GM12878 (cell line): ENCODE measurements around the gene NLRP2B. TPM values are rescaled to one million over a fixed set of nuclear protein-coding genes. Genes with fewer than 3 reads are reported as not detected.

Source experiments
- KAT2A ChIP-seq: conservative IDR thresholded peaks from 2 replicates; pipeline ENCODE4 v1.6.1; 2011; ENCODE audit warnings: low read depth, low read length; ENCODE audit not compliant: control insufficient read depth
- MTA3 ChIP-seq: IDR thresholded peaks from 2 replicates; pipeline ENCODE4 v1.6.1; 2012; ENCODE audit warnings: low read length, inconsistent platforms, borderline replicate concordance
- NFXL1 ChIP-seq: fragments of 450-650 bp; IDR thresholded peaks from 2 replicates; pipeline ENCODE4 v1.6.1; 2017; ENCODE audit warnings: antibody characterized with exemption, mild to moderate bottlenecking, borderline replicate concordance
- NFYB ChIP-seq: IDR thresholded peaks from 2 replicates; pipeline ENCODE4 v1.6.1; 2011; ENCODE audit warnings: low read depth, mild to moderate bottlenecking, low read length, improper control_type of control experiment, moderate library complexity; ENCODE audit not compliant: insufficient read depth
- NR2C2 ChIP-seq: IDR thresholded peaks from 2 replicates; pipeline ENCODE4 v1.6.1; 2011; ENCODE audit warnings: borderline replicate concordance, low read depth; ENCODE audit not compliant: control insufficient read depth, insufficient read length
- RAD51 ChIP-seq: fragments of 450-650 bp; IDR thresholded peaks from 2 replicates; pipeline ENCODE4 v1.6.1; 2016; ENCODE audit warnings: moderate library complexity, mild to moderate bottlenecking, inconsistent platforms
- SUPT20H ChIP-seq: IDR thresholded peaks from 2 replicates; pipeline ENCODE4 v1.6.1; 2011; ENCODE audit warnings: low read depth, mild to moderate bottlenecking, low read length, moderate library complexity, borderline replicate concordance; ENCODE audit not compliant: control insufficient read depth
- TBL1XR1 ChIP-seq: IDR thresholded peaks from 2 replicates; pipeline ENCODE4 v1.6.1; 2012; ENCODE audit warnings: low read depth, low read length, improper control_type of control experiment
- polyA plus RNA-seq, 11 experiments: library from polyadenylated mRNA; depleted of rRNA in 4 of 11; unstranded in 6 of 11; stranded (reverse) in 5 of 11; fragments of >200 nt; fragmentation: Nextera tagmentation in 4 of 11; fragmentation: Illumina TruSeq in 1 of 11; extraction: Ambion mirVana in 4 of 11; extraction: Trizol in 1 of 11; gene quantifications; 1 replicate in 1 of 11; 2 replicates in 10 of 11; pipeline versions ENCODE4 v1.2.1 to v1.2.3, GENCODE V29; 2011 to 2016; ENCODE audit warnings: inconsistent platforms in 2 of 11, missing spikeins in 2 of 11, low read depth in 1 of 11
- total RNA-seq, 4 experiments: library from RNA; depleted of rRNA in 3 of 4; stranded (reverse); fragments of >200 nt in 3 of 4; fragmentation: Illumina TruSeq in 1 of 4; extraction: Trizol in 1 of 4; gene quantifications; 2 replicates each; pipeline versions ENCODE4 v1.2.1 to v1.2.3, GENCODE V29; 2013 to 2021
- TF ChIP-seq, protein P1 (sequence below): fragments of 450-650 bp; IDR thresholded peaks from 2 replicates; pipeline ENCODE4 v1.6.1; 2017; ENCODE audit warnings: mild to moderate bottlenecking, moderate library complexity
- TF ChIP-seq, protein P2 (sequence below): IDR thresholded peaks from 2 replicates; pipeline ENCODE4 v1.6.1; 2012; ENCODE audit warnings: low read depth, low read length, improper control_type of control experiment
- TF ChIP-seq, protein P3 (sequence below): fragments of 450-650 bp; IDR thresholded peaks from 2 replicates; pipeline ENCODE4 v1.6.1; 2016; ENCODE audit warnings: mild to moderate bottlenecking
- TF ChIP-seq, protein P4 (sequence below): fragments of 450-650 bp; IDR thresholded peaks from 2 replicates; pipeline ENCODE4 v1.6.1; 2016; ENCODE audit warnings: mild to moderate bottlenecking, moderate library complexity, borderline replicate concordance

The NLRP2B gene
- total and polyA plus RNA-seq, 10 of the 15 experiments (the other 5 are each of a cell fraction or from before 2014, with no cell fraction given) = not detected

DNA sequence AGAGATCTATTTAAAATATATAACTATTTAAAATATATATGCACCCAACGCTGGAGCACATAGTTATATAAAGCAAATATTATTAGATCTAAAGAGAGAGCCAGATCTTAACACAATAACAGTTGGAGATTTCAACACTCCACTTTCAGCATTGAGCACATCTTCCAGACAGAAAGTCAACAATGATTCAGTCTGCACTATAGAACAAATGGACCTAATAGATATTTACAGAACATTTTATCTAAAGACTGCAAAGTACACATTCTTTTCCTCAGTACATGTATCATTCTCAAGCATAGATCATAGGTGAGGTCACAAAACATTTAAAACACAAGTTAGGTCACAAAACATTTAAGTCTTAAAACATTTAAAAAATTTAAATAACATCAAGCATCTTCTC lies 36.4 kb downstream of the NLRP2B start (continued):
- TF ChIP-seq, protein P1, sequence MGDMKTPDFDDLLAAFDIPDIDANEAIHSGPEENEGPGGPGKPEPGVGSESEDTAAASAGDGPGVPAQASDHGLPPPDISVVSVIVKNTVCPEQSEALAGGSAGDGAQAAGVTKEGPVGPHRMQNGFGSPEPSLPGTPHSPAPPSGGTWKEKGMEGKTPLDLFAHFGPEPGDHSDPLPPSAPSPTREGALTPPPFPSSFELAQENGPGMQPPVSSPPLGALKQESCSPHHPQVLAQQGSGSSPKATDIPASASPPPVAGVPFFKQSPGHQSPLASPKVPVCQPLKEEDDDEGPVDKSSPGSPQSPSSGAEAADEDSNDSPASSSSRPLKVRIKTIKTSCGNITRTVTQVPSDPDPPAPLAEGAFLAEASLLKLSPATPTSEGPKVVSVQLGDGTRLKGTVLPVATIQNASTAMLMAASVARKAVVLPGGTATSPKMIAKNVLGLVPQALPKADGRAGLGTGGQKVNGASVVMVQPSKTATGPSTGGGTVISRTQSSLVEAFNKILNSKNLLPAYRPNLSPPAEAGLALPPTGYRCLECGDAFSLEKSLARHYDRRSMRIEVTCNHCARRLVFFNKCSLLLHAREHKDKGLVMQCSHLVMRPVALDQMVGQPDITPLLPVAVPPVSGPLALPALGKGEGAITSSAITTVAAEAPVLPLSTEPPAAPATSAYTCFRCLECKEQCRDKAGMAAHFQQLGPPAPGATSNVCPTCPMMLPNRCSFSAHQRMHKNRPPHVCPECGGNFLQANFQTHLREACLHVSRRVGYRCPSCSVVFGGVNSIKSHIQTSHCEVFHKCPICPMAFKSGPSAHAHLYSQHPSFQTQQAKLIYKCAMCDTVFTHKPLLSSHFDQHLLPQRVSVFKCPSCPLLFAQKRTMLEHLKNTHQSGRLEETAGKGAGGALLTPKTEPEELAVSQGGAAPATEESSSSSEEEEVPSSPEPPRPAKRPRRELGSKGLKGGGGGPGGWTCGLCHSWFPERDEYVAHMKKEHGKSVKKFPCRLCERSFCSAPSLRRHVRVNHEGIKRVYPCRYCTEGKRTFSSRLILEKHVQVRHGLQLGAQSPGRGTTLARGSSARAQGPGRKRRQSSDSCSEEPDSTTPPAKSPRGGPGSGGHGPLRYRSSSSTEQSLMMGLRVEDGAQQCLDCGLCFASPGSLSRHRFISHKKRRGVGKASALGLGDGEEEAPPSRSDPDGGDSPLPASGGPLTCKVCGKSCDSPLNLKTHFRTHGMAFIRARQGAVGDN = no peak
- TF ChIP-seq SUPT20H (no peak), NFYB (no peak), NFXL1 (no peak), NR2C2 (no peak), MTA3 (no peak), RAD51 (no peak), TBL1XR1 (no peak), KAT2A (no peak)
- TF ChIP-seq, protein P2, sequence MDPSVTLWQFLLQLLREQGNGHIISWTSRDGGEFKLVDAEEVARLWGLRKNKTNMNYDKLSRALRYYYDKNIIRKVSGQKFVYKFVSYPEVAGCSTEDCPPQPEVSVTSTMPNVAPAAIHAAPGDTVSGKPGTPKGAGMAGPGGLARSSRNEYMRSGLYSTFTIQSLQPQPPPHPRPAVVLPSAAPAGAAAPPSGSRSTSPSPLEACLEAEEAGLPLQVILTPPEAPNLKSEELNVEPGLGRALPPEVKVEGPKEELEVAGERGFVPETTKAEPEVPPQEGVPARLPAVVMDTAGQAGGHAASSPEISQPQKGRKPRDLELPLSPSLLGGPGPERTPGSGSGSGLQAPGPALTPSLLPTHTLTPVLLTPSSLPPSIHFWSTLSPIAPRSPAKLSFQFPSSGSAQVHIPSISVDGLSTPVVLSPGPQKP = no peak
- TF ChIP-seq, protein P3, sequence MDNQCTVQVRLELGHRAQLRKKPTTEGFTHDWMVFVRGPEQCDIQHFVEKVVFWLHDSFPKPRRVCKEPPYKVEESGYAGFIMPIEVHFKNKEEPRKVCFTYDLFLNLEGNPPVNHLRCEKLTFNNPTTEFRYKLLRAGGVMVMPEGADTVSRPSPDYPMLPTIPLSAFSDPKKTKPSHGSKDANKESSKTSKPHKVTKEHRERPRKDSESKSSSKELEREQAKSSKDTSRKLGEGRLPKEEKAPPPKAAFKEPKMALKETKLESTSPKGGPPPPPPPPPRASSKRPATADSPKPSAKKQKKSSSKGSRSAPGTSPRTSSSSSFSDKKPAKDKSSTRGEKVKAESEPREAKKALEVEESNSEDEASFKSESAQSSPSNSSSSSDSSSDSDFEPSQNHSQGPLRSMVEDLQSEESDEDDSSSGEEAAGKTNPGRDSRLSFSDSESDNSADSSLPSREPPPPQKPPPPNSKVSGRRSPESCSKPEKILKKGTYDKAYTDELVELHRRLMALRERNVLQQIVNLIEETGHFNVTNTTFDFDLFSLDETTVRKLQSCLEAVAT = no peak
- TF ChIP-seq, protein P4, sequence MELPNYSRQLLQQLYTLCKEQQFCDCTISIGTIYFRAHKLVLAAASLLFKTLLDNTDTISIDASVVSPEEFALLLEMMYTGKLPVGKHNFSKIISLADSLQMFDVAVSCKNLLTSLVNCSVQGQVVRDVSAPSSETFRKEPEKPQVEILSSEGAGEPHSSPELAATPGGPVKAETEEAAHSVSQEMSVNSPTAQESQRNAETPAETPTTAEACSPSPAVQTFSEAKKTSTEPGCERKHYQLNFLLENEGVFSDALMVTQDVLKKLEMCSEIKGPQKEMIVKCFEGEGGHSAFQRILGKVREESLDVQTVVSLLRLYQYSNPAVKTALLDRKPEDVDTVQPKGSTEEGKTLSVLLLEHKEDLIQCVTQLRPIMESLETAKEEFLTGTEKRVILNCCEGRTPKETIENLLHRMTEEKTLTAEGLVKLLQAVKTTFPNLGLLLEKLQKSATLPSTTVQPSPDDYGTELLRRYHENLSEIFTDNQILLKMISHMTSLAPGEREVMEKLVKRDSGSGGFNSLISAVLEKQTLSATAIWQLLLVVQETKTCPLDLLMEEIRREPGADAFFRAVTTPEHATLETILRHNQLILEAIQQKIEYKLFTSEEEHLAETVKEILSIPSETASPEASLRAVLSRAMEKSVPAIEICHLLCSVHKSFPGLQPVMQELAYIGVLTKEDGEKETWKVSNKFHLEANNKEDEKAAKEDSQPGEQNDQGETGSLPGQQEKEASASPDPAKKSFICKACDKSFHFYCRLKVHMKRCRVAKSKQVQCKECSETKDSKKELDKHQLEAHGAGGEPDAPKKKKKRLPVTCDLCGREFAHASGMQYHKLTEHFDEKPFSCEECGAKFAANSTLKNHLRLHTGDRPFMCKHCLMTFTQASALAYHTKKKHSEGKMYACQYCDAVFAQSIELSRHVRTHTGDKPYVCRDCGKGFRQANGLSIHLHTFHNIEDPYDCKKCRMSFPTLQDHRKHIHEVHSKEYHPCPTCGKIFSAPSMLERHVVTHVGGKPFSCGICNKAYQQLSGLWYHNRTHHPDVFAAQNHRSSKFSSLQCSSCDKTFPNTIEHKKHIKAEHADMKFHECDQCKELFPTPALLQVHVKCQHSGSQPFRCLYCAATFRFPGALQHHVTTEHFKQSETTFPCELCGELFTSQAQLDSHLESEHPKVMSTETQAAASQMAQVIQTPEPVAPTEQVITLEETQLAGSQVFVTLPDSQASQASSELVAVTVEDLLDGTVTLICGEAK = no peak
- TF ChIP-seq, all 136 proteins: peak for 0
